CD4-positive, alpha-beta memory T cell (primary cell): ENCODE results near the gene RARG. TPM values are rescaled to one million over a fixed set of nuclear protein-coding genes. Genes with fewer than 3 reads are reported as not detected.

Source experiments
- CTCF ChIA-PET: fragments of 350-600 bp; sonication (Branson Sonifier 250); formaldehyde crosslinking; loops from one replicate; lab custom pipeline; 2021; ENCODE audit warnings: inconsistent platforms; ENCODE audit not compliant: partially characterized antibody; lab: Charles Lee
- POLR2A ChIA-PET: fragments of 350-600 bp; sonication (Branson Sonifier 250); formaldehyde crosslinking; loops from one replicate; lab custom pipeline; 2021; ENCODE audit not compliant: partially characterized antibody; lab: Charles Lee
- DNase-seq, 5 donors: peaks; one replicate each; pipeline versions ENCODE4 v3.0.0 to v3.0.0-alpha.2; 2020 to 2022; ENCODE audit warnings: mixed read lengths in 1 of 5
- H3K27ac ChIP-seq: one replicate; pipeline ENCODE4 v1.7.0; 2013; ENCODE audit warnings: low read depth, low read length
- H3K27me3 ChIP-seq: 2 replicates; pipeline ENCODE4 v1.7.0; 2013; ENCODE audit warnings: mild to moderate bottlenecking, low read length, moderate library complexity; ENCODE audit not compliant: insufficient read depth
- H3K36me3 ChIP-seq: 2 replicates; pipeline ENCODE4 v1.7.0; 2013; ENCODE audit warnings: mild to moderate bottlenecking, low read length, moderate library complexity; ENCODE audit not compliant: insufficient read depth
- H3K4me1 ChIP-seq: 2 replicates; pipeline ENCODE4 v1.7.0; 2013; ENCODE audit warnings: mild to moderate bottlenecking, low read length, moderate library complexity; ENCODE audit not compliant: insufficient read depth
- H3K4me3 ChIP-seq, 2 donors: one replicate each; pipeline ENCODE4 v1.7.0; 2013; ENCODE audit warnings: low read length in 2 of 2, mild to moderate bottlenecking in 1 of 2
- H3K9me3 ChIP-seq, 2 donors: one replicate each; pipeline ENCODE4 v1.7.0; 2013; ENCODE audit warnings: low read length in 2 of 2, control low read depth in 1 of 2; ENCODE audit not compliant: control insufficient read depth in 1 of 2
- H3K27ac Mint-ChIP-seq, 7 donors: one replicate each; pipeline ENCODE4 v1.8.0; 2020 to 2021; ENCODE audit warnings: mixed read lengths in 7 of 7, mild to moderate bottlenecking in 6 of 7, inconsistent platforms in 3 of 7, moderate library complexity in 3 of 7
- H3K27me3 Mint-ChIP-seq, 2 donors: one replicate each; pipeline ENCODE4 v1.8.0; 2020 to 2021; ENCODE audit warnings: mixed read lengths in 2 of 2
- H3K36me3 Mint-ChIP-seq, 2 donors: one replicate each; pipeline ENCODE4 v1.8.0; 2020 to 2021; ENCODE audit warnings: mixed read lengths in 2 of 2, inconsistent platforms in 1 of 2, mild to moderate bottlenecking in 1 of 2
- H3K4me1 Mint-ChIP-seq, 4 donors: one replicate each; pipeline ENCODE4 v1.8.0; 2020 to 2021; ENCODE audit warnings: mixed read lengths in 4 of 4, mild to moderate bottlenecking in 1 of 4
- H3K4me3 Mint-ChIP-seq, 8 donors: one replicate each; pipeline ENCODE4 v1.8.0; 2020 to 2021; ENCODE audit warnings: mixed read lengths in 8 of 8, mild to moderate bottlenecking in 7 of 8, moderate library complexity in 6 of 8, inconsistent platforms in 3 of 8
- H3K9me3 Mint-ChIP-seq, 8 donors: one replicate each; pipeline ENCODE4 v1.8.0; 2020 to 2021; ENCODE audit warnings: mixed read lengths in 8 of 8, mild to moderate bottlenecking in 5 of 8, inconsistent platforms in 3 of 8, moderate library complexity in 1 of 8
- intact Hi-C: fragments of 100-400 bp; cut with micrococcal nuclease; formaldehyde crosslinking; loops from one replicate; pipeline ENCODE4 v1.15.1; 2023
- polyA plus RNA-seq, 2 donors: library from polyadenylated mRNA; unstranded; fragments of 300-500 nt; fragmentation: Illumina TruSeq; gene quantifications; one replicate each; pipeline ENCODE4 v1.2.3, GENCODE V29; 2021
- total RNA-seq, 2 experiments: library from RNA; stranded (reverse); gene quantifications; one replicate each; pipeline ENCODE4 v1.2.3, GENCODE V29; 2021

The RARG gene
- total and polyA plus RNA-seq, 4 experiments from 2014 or later = 13.2 to 86.0 (median 54.9) TPM

- Histone ChIP-seq H3K9me3 (no peaks in the 10 kb centered on the region), H3K36me3 (peaks cover 4% of the 10 kb centered on the region), H3K4me3 (no peak overlapping the region), H3K27me3 (no peaks in the 10 kb centered on the region), H3K4me1 (peaks cover 23% of the 10 kb centered on the region), H3K27ac (no peak overlapping the region)
- peak overlapping the region in 4 of 7 donors; percentile 11 to 85 (median 66) for H3K27ac Mint-ChIP-seq
- no peaks in the 10 kb centered on the region for H3K27me3 Mint-ChIP-seq
- ChIA-PET POLR2A (interaction anchor here (1.2 to 8.7 kb wide), 2 partner anchors 22 to 45 kb away, joined by 3 to 207 read pairs; partner anchors contain the start of gene ITGB7), CTCF (interaction anchor here (1.0 to 1.6 kb wide), 2 partner anchors 46 to 47 kb away, joined by 3 to 7 read pairs; no protein-coding TSS in a partner anchor)
- H3K9me3 Mint-ChIP-seq = no peaks in the 10 kb centered on the region
- peaks cover 6 to 30% (median 19%) of the 10 kb centered on the region in 4 donors for H3K4me1 Mint-ChIP-seq
- DNase-seq = no peak
- intact Hi-C loops = no loop called here
- no peak overlapping the region for H3K4me3 Mint-ChIP-seq
- H3K36me3 Mint-ChIP-seq = peaks cover 3 to 6% of the 10 kb centered on the region in 2 donors
Observed at GRCh38 chr12:53258541-53259539, 26.8 kb upstream of the RARG start.

- ChIA-PET CTCF (interaction anchor here (1.1 to 1.6 kb wide), 4 partner anchors 10 to 97 kb away, joined by 3 to 4 read pairs (median 4); partner anchors contain the start of gene ITGB7), POLR2A (interaction anchor here (8.7 kb wide), 1 partner anchor 42 kb away, joined by 207 read pairs; the partner anchor contains the start of gene ITGB7)
- peaks cover 8% of the 10 kb centered on the region for H3K36me3 ChIP-seq
- H3K27ac ChIP-seq = no peak overlapping the region
- Mint-ChIP-seq H3K9me3 (peaks cover 0 to 2% (median 0%) of the 10 kb centered on the region in 8 donors), H3K4me3 (peak overlapping the region in 3 of 8 donors; percentile 34 to 68 (median 38)), H3K27me3 (no peaks in the 10 kb centered on the region), H3K27ac (peak overlapping the region in 6 of 7 donors; percentile 23 to 84 (median 68)), H3K36me3 (peaks cover 7 to 26% of the 10 kb centered on the region in 2 donors), H3K4me1 (peaks cover 21 to 56% (median 41%) of the 10 kb centered on the region in 4 donors)
- H3K4me1 ChIP-seq = peaks cover 45% of the 10 kb centered on the region
- intact Hi-C loops = no loop called here
- no peaks in the 10 kb centered on the region for H3K27me3 ChIP-seq
- no peak overlapping the region for H3K4me3 ChIP-seq
- no peak for DNase-seq
- no peaks in the 10 kb centered on the region for H3K9me3 ChIP-seq
Observed at GRCh38 chr12:53255996-53256395, 24.0 kb upstream of the RARG start.

GRCh38 chr12:53254816-53255545 is 23.0 kb upstream of the RARG start:
- H3K4me3 ChIP-seq = no peak overlapping the region
- no peaks in the 10 kb centered on the region for H3K27me3 ChIP-seq
- DNase-seq = no peak
- Mint-ChIP-seq H3K27me3 (no peaks in the 10 kb centered on the region), H3K4me3 (peak overlapping the region in 4 of 8 donors; percentile 15 to 68 (median 29)), H3K27ac (peak overlapping the region in 6 of 7 donors; percentile 22 to 84 (median 30)), H3K9me3 (peaks cover 0 to 3% (median 0%) of the 10 kb centered on the region in 8 donors), H3K4me1 (peaks cover 23 to 58% (median 45%) of the 10 kb centered on the region in 4 donors), H3K36me3 (peaks cover 7 to 26% of the 10 kb centered on the region in 2 donors)
- ChIA-PET CTCF (interaction anchor here (0.8 to 4.7 kb wide), 6 partner anchors 13 to 64 kb away, joined by 3 to 160 read pairs (median 18); partner anchors contain the start of genes ESPL1 and ITGB7), POLR2A (interaction anchor here (1.2 to 8.7 kb wide), 4 partner anchors 12 to 45 kb away, joined by 3 to 207 read pairs (median 21); partner anchors contain the start of genes ESPL1, ITGB7 and MYG1)
- peaks cover 46% of the 10 kb centered on the region for H3K4me1 ChIP-seq
- peaks cover 8% of the 10 kb centered on the region for H3K36me3 ChIP-seq
- H3K9me3 ChIP-seq = no peaks in the 10 kb centered on the region
- no peak overlapping the region for H3K27ac ChIP-seq
- intact Hi-C loops = no loop called here

- H3K36me3 Mint-ChIP-seq = peaks cover 7 to 26% of the 10 kb centered on the region in 2 donors
- H3K36me3 ChIP-seq = peaks cover 8% of the 10 kb centered on the region
- H3K27ac Mint-ChIP-seq = peak overlapping the region in 6 of 7 donors; percentile 89 to 97 (median 96)
- peak overlapping the region; percentile 83 for H3K27ac ChIP-seq
- H3K4me1 ChIP-seq = peaks cover 46% of the 10 kb centered on the region
- peaks cover 23 to 52% (median 41%) of the 10 kb centered on the region in 4 donors for H3K4me1 Mint-ChIP-seq
- H3K4me3 ChIP-seq = no peak overlapping the region
- no peaks in the 10 kb centered on the region for H3K27me3 Mint-ChIP-seq
- no peak for DNase-seq
- ChIA-PET POLR2A (interaction anchor here (1.6 to 8.7 kb wide), 5 partner anchors 11 to 94 kb away, joined by 3 to 207 read pairs (median 9); partner anchors contain the start of genes AAAS, ESPL1 and ITGB7), CTCF (interaction anchor here (0.6 to 4.7 kb wide), 12 partner anchors 15 to 187 kb away, joined by 3 to 160 read pairs (median 4); partner anchors contain the start of genes AAAS, ESPL1 and ITGB7)
- intact Hi-C loops = no loop called here
- no peaks in the 10 kb centered on the region for H3K27me3 ChIP-seq
- peak overlapping the region; percentile 96 to 100 (median 98) for H3K4me3 Mint-ChIP-seq
- H3K9me3 ChIP-seq = no peaks in the 10 kb centered on the region
- peaks cover 0 to 3% (median 0%) of the 10 kb centered on the region in 8 donors for H3K9me3 Mint-ChIP-seq
Observed at GRCh38 chr12:53253298-53253697, 21.3 kb upstream of the RARG start.

GRCh38 chr12:53252349-53252916 is 20.4 kb upstream of the RARG start:
- Mint-ChIP-seq H3K27ac (peak overlapping the region; percentile 95 to 98 (median 97)), H3K4me1 (peaks cover 23 to 52% (median 41%) of the 10 kb centered on the region in 4 donors), H3K36me3 (peaks cover 7 to 26% of the 10 kb centered on the region in 2 donors), H3K4me3 (peak overlapping the region; percentile 96 to 100 (median 98)), H3K9me3 (peaks cover 0 to 3% (median 0%) of the 10 kb centered on the region in 8 donors), H3K27me3 (no peaks in the 10 kb centered on the region)
- Histone ChIP-seq H3K27me3 (no peaks in the 10 kb centered on the region), H3K27ac (peak overlapping the region; percentile 83), H3K4me1 (peaks cover 46% of the 10 kb centered on the region), H3K9me3 (no peaks in the 10 kb centered on the region), H3K4me3 (peak overlapping the region; percentile 73 to 92), H3K36me3 (peaks cover 8% of the 10 kb centered on the region)
- DNase-seq = no peak
- ChIA-PET POLR2A (interaction anchor here (1.2 to 8.7 kb wide), 9 partner anchors 11 to 72 kb away, joined by 3 to 207 read pairs (median 13); partner anchors contain the start of genes AAAS, CSAD, ESPL1 and ITGB7), CTCF (interaction anchor here (0.6 to 4.7 kb wide), 11 partner anchors 10 to 186 kb away, joined by 3 to 160 read pairs (median 11); partner anchors contain the start of genes AAAS, ESPL1 and ITGB7)
- intact Hi-C loops = loop anchor here (1.0 kb wide), 1 partner anchor 43 kb away; the partner anchor contains the start of gene PFDN5
